Omental fat pad (tissue), 4 donors: ENCODE measurements around the gene MYO18A. TPM values are rescaled to one million over a fixed set of nuclear protein-coding genes. Genes with fewer than 3 reads are reported as not detected.

Experiments
- ATAC-seq: fragments of 150-250 bp; one replicate; pipeline ENCODE4 v1.9.1; 2016; ENCODE audit warnings: mild to moderate bottlenecking, moderate library complexity; ENCODE audit not compliant: low FRiP score
- DNase-seq: peaks from one replicate; pipeline ENCODE4 v3.0.0-alpha.2; 2019; ENCODE audit warnings: low spot score
- total RNA-seq, 4 donors: library from RNA; depleted of rRNA; stranded (reverse); fragments of >200 nt; gene quantifications; one replicate each; pipeline ENCODE4 v1.1.0, GENCODE V29; 2016
- TF ChIP-seq, protein P1 (sequence below), 3 donors: fragments of 450-650 bp; IDR thresholded peaks; one replicate each; pipeline ENCODE4 v1.5.1; 2016 to 2017; ENCODE audit warnings: antibody characterized with exemption in 3 of 3, mild to moderate bottlenecking in 3 of 3, moderate library complexity in 2 of 3

The MYO18A gene
- total RNA-seq, 4 donors from 2014 or later: 33.1 to 99.0 (median 50.6) TPM

DNA sequence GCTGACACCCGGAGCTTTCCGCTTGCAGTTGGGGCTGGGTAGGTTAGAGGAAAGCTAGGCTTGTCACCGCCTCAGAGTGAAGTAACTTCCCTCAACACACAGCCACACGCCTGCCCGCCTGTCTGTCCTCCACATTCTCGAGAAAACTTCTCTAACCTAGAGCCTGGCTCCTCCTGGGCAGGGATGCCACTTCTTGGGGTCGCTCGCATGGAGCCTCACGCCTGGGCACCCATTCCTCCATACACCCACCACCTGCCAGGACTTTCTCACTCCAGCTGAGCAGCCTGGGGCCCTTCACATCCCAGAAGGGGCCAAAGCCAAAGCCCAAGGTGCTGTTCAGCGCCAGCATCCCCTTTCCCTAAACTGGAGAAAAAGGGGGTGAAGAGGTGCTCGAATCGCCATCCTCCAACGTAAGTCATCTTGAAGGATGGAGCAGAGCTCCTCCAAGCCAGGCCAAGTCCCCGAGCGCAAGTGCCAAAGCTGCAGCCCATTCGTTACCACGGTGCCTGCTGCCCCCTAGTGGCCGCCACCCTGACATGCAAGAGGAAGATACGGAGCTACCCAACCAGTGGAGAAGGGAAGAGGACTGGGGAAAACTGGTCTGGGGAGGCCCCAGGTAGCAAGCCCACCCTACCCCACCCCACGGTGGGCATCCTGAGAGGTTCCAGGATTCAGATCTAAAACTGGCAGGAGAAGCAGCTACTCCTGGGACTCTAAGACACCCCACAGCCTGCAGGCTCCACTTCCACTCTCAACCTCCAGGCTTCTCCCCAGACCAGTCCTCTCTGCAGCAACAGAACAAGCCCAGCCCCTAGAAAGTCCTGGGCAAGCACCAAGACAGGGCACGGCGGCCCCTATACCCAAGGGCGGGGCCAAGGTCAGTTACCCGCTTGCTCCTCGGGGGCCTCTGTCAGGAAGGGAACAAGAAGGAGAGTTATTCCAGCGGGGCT is 63.1 kb downstream of the MYO18A start:
- ATAC-seq (no peak), DNase-seq (peak; percentile 88)
- TF ChIP-seq, protein P1, sequence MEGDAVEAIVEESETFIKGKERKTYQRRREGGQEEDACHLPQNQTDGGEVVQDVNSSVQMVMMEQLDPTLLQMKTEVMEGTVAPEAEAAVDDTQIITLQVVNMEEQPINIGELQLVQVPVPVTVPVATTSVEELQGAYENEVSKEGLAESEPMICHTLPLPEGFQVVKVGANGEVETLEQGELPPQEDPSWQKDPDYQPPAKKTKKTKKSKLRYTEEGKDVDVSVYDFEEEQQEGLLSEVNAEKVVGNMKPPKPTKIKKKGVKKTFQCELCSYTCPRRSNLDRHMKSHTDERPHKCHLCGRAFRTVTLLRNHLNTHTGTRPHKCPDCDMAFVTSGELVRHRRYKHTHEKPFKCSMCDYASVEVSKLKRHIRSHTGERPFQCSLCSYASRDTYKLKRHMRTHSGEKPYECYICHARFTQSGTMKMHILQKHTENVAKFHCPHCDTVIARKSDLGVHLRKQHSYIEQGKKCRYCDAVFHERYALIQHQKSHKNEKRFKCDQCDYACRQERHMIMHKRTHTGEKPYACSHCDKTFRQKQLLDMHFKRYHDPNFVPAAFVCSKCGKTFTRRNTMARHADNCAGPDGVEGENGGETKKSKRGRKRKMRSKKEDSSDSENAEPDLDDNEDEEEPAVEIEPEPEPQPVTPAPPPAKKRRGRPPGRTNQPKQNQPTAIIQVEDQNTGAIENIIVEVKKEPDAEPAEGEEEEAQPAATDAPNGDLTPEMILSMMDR (IDR thresholded peaks at IDR 0.05): peak in 1 of 3 donors; percentile 86

DNA sequence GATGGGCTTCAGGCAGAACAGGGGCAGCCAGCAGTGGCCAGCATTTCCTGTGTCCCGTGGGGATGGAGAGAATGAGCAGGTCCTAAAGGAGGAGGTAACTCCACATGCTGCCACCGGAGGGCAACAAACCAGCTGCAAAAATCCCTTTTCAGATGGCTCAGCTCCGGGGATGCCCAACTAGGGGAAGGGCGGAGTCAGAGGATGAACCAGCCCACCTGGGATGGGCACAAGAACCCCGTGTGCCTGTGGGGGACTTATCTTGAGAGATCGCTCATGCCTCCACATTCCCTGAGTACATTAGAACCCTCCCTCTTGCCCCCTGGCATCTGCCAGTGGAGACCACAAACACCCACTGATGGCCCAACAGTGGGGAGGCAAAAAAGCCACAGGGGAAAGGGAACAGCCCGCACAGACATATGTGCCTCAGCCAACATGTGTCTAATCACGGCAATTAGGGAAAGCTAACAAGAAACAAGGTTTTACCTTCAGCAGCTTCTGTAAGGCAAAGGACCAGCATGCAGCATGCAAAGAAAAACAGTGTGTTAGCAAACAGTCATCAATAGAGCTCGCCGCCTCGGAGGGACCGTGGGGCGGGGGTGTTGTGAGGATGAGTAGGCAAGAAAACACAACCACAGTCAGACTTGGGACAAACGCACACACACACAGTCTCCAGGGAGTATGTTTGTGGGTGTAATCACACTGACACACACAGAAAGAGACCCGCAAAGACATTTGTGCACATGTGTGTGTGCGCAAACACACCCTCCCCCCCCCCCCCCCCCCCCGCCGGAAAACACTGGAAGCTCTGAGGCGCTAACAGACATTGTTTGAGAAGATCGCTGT is 64.0 kb downstream of the MYO18A start:
- no peak for ATAC-seq
- TF ChIP-seq, protein P1 (IDR thresholded peaks at IDR 0.05): no peak

DNA sequence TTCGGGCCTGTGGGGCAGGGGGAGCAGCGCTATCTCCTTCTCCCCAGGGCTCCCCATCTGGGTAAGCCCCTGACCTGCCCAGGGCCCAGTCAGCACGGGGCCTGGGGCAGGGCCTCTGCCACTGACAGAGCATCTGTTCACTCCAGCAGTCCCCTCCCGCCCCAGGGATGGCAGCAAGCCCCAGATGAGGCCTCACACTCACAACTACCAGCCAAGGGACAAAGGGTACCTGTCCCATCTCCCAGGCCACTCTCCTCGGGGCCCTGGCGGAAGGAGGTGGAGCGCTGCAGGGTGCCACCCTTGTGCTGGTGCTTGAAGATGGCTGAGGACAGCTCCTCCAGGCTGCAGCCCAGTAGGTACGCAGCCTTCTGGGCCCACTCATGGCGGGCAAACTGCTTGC is 64.8 kb downstream of the MYO18A start:
- DNase-seq: no peak
- TF ChIP-seq, protein P1 (IDR thresholded peaks at IDR 0.05): no peak
- no peak for ATAC-seq

More for the DNA sequence above, 64.0 kb downstream of the MYO18A start:
- DNase-seq: no peak

DNA sequence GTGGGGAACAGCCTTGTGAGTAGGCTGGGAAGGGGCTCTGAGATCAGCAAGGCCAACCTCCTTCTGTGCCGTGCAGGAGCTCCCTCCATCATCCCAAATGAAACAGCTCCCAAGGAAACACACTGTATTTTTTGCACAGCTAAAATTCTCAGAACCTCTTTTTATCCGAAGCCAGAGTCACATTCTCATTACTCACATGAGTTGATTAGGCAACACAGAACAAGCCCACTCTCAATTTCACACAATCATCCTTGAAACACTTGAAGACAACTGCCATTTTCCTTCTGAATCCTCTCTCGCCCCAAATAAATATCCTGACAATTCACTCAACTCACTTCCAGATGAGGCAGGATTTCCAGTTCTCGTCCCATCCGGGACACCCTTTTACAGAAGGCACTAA is 66.1 kb downstream of the MYO18A start:
- ATAC-seq (no peak), DNase-seq (no peak)
- TF ChIP-seq, protein P1 (IDR thresholded peaks at IDR 0.05): no peak

DNA sequence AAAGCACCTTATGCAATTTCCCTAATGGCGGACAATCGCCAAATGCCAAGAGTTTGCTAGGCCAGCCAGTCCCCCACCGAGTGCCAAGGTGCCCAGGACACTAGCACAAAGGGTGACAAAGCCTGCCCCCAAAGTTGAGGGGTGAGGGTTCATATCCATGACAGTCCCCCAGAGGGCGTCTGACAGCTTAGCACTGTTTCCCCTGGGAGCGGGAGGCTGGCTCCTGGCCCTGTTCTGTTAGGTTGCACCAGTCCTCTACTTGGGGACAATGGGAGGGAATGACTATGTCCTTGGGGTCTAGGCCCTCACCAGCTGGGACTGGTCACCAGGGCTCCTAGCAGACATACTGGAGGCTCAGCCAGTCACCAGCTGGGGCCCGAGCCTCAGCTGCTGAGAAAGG is 66.9 kb downstream of the MYO18A start:
- TF ChIP-seq, protein P1 (IDR thresholded peaks at IDR 0.05): no peak
- DNase-seq (no peak), ATAC-seq (no peak)

DNA sequence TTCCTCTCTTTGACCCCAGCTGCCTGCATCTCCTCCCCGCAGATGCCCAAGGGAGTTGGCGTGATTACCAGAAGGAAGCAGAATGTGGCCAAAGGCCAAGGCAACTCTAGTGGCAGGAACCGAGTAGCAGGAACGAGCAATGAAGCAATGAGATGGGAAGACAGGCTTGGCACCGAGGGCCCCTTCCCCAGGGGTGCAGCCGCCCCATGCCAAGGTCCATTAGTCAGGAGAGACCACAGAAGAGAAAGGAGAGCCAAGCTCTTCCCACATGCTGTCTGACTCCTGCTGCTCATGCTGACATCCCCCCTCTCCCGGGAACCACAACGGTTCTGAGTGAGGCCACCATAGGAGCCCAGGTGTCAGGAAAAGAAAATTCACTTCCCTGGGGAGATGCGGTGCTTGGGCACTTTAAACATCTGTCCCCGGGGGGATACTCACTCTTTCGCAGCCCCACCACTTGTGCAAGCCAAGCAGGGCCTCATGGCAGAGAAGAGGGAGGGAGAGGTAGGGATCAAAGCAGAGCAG is 67.4 kb downstream of the MYO18A start:
- no peak for DNase-seq
- TF ChIP-seq, protein P1 (IDR thresholded peaks at IDR 0.05): no peak
- ATAC-seq: no peak
